Amniotic stem cell (primary cell): ENCODE measurements around the gene HSF2BP.
"Not testable (repeated sequence)": the region's sequence is repeated elsewhere in the genome, so short reads cannot be mapped to it uniquely, and the experiment has no call there.

ENCODE experiments used
- DNase-seq: peaks from one replicate; lab custom pipeline; 2025; lab: John Stamatoyannopoulos, UW

The HSF2BP gene

DNA sequence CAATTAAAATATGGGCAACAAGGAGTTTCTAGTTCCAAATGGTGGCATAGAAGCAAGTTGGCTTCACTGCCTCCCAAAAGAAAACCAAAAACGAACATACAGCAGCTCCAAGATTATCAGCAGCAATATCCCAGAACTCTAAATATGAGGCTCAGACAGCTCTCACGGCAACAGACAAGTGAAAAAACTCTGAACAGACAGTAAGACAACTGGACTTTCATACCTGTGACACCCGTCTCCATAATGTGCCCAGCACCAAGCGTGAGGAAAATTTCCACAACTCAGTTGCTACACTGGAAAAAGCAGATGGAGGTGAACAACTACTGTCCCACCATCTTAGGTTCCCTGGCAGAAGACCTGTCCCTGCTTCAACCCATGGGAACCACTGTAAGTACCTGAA, 39.9 kb downstream of the HSF2BP start:
- DNase-seq, result no peak

DNA sequence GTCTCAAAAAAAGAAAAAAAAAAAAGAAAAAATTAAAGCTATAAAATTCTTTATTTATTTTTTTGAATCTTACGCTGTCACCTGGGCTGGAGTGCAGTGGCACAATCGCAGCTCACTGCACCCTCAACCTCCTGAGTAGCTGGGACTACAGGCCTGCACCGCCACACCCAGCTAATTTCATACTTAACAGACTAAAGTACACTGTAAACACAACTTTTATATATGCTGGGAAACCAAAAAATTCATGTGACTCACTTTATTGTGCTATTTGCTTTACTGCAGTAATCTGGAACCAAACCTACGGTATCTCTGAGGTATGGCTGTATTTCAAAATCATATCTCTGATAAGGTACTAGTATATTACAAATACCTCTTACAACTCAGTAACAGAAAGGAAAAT, 40.3 kb downstream of the HSF2BP start:
- DNase-seq, result no peak

DNA sequence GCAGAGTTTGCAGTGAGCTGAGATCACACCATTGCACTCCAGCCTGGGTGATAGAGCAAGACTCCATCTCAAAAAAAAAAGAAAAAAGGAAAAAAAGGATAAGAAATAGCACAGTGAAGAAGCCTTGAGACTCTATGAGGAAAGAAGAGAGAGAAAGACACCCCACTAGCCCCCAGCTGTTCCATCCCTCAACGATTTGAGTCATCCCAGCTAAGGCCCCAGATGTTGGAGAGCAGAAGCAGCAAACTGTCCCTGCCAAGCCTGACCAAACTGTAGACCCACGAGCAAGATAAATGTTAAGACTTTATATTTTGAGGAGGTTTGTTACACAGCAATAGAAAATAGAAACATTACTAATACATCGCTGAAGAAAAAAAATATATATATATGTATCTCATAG, 42.4 kb downstream of the HSF2BP start:
- not testable (repeated sequence) for DNase-seq

DNA sequence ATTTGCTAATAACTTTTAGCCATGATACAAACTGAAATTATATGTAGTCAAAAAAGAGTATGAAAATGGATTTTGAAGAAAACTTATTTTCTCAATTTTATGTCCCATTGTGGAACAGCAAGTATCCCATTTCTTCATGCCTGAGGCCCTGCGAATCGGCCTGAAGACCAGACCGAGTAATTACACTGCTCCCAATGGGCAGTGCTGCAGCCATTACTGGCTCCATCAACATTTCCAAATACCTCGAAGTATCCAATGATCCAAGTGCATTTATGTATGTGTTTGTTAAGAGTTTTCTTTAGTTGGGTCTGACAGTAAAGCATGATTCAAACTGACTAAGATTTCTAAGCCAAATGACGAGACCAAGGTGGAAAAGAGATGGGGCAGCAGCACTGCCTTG, 44.4 kb downstream of the HSF2BP start:
- no peak for DNase-seq

DNA sequence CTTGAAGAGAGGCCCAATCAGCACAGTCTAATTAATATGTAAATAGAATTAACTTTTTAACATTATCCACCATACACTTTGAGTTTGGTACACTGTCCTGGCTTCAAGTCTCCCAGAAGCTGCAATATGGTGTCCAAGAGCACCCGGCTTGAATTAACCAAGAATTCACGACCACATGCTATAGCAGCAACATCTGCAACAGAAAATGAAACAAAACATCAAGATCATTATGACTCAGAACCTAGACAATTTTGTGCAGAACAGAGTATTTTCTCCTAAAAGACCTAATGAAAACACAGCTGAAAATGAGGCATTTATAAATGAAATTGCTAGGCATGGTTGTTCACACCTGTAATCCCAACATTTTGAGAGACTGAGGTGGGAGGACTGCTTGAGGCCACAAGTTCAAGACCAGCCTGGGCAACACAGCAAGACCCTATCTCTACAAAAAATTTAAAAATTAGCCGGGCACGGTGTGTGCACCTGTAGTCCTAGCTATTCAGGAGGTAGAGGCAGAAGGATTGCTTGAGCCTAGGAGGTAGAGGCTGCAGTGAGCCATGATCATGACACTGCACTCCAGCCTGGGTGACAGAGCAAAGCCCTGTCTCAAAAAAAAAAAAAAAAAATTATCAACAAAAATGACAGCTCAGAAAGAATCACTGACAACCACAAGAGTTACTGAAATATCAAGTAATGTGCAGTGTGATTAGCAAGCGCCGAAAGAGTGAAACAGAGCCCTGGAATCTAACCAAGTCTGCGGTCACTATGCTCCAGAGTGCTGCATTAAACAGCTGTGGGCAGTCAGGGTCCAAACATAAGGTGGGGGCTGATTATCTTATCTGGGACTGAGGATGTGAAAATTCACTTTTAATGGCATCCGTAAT, 45.3 kb downstream of the HSF2BP start:
- no peak for DNase-seq

DNA sequence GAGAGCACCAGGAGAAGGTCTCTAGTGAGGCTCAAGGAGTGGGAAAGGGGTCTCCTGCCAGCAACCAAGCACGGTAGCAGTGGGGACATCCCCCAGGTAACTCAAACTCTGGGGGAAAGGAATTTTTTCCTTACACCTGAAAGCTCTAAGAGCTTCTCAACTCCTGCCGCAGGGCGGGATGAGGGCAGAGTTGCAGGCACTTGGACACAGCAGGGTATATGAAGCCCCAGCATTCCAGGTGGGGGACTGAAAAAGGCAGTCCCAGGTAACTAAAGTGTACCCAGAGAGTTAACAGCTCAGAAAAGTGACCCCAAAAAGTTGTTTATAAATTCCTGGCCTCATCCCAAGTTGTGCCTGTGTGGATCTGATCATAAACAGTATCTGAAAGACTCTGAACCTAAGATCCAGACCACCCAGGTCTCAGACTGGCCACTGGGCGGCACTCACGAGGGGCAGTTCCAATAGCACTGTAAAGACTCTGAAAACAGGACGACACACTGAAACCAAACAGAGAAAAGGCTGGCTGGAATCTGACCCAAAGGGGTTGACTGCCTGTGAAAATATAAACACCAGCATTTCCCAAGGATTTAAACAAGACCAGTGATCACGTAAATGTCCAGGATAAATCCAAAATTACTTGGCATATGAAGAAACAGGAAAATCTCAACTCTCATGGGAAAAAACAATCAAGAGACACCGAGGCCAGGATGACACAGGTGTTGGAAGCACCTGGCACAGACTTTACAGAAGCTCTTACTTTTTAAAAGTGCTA, 47.5 kb downstream of the HSF2BP start:
- DNase-seq, result no peak

DNA sequence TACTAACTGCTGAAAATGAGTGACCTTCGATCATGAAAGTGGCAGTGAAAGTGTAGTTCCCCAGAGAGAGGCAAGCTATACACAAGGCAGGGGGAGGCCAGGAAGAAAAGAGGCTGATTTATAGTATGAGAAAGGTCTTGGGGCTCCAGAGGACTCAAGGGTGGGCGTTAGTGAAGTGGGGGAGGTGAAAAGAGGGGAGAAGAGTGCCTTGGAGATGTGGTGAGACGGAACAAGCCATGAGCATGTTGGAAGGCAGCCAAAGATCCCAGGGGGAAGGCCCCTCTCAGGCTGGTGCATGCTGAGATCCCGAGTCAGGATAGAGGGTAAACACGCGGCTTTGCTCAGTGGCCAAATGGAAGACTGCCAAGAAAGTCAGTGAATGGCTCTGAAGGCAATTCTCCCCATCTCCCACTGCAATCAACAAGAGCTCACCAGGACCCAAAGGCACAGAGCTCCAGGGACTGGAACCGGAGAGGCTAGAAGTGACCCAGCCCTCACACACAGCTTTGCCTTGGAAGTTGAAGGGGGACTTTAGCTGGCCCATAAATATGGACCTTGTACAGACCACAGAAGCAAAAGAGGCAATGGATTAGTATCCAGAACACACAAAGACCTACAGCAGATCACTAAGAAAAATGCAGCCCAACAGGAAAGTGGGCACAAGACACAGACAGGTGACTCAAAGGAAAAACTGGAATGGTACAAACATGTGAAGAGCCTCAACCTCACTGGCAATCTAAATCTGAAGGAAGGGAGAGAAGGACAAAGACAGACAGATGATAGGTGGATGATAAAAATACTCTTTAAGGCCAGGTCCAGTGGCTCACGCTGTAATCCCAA, 49.6 kb downstream of the HSF2BP start:
- no peak for DNase-seq

DNA sequence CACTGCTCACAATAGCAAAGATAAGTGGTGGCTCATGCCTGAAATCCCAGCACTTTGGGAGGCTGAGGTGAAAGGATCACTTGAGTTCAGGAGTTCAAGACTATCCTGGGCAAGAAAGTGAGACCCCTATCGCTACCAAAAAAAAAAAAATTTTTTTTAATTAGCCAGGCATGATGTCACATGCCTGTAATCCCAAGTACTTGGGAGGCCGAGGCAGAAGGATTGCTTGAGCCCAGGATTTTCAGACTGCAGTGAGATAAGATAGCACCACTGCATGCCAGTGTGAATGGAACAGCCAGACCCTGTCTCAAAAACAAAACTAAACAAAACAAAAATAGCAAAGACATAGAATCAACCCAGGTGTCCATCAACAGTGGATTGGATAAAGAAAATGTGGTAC, 50.6 kb downstream of the HSF2BP start:
- no peak for DNase-seq

DNA sequence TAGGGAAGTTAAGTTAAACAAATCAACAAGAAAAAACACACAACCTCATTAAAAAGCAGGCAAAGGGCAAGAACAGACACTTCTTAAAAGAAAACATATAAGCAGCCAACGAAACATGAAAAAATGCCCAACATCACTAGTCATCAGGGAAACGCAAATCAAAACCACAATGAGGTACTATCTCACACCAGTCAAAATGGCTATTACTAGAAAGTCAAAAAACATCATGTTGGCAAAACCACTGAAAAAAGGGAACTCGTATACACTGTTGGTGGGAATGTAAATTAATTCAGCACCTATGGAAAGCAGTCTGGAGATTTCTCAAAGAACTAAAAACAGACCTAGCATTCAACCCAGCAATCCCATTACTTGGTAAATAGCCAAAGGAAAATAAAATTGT, 51.1 kb downstream of the HSF2BP start:
- no peak for DNase-seq

DNA sequence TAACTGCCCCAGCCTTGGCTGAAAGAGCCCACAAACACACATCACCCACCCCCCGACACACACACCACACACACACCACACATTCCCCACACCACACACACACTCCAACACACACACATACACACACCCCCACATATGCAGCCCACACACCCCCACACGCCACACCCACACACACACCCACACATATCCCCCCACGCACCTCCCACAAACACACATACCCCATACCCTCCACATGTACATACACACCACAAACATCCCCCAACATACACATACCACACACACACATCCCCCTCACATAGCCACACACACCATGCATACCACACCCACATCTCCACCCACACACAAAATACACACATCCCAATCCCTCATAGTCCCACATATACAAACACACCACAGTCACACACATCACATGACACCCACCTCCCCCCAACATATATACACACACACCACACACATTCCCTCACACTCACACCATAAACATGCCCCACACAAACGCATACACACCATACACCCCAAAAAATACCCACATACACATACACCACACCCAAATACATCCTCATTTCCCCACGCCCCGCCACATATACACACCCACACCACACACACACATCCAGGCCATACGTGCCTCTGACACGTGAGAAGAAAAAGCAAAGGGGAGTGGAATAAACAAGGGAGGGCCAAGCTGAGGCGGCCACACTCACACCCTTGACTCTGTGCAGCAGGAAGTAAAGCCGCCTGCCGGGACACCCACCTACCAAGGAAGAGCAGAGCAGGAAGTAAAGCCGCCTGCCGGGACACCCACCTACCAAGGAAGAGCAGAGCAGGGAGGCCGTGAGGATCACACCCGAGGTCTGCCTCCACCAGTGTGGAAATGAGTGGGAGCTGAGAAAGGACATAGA, 53.7 kb downstream of the HSF2BP start:
- DNase-seq, result no peak

DNA sequence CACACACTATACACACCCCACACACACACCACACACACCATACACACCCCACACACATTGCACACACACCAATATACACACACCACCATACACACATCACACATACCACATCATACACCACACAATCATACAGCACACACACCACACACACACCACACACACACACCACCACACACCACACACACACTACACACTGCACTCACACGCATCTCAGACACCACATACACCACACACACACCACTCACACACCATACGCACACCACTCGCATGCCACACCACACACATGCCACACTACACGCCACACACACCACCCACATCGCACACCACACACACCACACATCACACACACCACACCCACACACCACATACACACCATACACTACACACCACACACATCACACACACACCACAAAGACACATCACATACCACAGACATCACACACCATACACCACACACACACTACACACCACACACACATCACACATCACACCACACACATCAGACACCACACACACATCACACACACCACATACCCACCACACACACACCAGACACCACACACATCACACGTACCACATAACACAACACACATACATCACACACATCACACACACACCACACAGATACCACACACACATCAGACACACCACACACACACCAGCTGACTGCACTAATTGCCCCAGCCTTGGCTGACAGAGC, 54.6 kb downstream of the HSF2BP start:
- no peak for DNase-seq

DNA sequence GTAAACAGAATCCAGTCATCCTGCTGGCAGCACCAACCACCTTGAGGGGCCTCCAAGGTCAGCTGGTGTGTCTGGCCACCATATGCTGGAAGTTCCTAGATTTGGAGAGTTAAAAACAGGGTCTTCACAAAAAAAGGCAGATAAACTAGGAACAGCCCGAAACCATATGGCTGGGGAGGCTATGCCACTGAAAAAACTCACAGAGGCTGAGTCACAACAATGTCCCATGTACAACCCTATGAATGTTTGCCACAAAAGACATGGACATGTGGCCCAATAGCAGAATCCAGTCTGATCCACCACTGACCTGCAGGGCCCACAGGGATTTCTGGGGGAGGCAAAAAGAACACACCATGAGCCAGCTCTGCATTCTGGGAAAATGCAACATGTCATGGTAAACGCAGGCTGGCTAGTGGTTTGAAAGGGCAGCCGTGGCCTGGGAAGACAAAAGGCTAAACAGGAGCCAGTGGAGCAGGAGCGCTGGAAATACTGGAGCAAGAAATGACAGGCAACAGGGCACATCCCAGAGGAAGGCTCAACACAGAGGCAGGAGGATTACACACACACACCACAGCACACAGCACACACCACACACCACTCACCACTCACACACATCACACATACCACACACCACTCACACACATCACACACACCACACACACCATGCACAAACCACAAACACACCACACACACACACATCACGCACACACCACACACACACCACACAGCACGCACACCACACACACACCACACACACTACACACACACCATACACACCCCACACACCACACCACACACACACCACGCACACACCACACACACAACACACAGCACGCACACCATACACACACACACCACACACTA, 55.4 kb downstream of the HSF2BP start:
- DNase-seq, result no peak

DNA sequence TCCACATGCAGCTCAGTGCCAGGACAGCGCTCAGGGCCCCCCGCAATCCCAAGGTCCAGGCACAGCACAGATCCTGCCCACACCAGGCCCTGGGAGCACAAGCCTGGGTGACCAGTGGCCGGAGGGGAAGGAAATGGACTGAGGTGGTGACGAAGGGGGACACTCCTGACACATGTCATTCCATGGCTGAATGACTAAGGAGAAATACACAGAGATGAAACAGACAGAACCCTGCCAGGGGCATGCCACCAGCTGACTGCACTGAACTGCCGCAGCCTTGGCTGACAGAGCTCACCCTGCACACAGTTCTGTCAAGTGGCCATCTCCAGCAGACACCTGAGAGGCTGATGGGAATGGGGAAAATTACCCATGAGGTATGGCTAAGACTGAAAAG, 56.1 kb downstream of the HSF2BP start:
- no peak for DNase-seq

DNA sequence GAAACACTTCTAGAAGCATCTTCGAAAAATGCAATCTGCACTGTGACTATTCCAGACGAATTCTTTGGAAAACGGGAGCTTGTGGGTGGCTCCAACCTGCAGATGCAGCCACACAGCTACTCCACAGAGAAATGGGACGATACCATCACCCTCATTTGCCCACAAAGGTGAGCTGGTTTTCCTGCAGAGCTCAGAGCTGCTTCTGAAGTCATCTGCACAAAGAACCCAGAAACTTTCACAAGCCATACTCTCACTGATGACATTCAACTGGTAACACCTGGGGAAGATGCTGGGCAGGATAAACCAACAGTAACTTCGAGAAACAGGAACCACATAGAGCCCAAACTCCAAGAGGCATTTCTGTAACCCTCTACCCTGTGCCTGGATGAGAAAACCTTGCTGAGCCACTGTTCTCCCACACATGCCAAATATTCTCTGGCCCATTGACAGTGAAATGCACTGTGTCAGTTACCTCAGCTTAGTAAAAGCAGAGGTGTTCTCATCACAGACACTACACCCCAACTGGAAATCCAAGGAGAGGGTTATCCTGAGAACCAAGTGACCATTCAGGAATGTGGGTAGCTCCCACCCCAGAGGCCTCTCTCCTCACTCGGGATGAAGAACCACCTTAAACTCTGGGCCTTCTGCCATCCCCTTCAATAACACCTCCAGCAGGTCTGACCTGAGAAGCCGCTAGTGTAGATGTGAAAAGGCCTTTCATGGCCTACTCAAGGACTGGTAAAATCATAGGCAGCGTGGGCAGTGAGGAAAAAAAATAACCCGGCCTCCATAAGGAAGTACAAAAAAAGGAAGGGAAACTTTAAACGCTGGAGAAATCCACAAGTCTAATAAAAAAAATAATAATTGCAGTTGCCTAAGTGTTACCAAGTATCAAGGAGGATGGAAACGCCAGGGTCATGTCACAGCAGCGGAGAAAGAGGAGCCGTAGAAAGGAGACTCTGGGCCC, 56.7 kb downstream of the HSF2BP start:
- DNase-seq, result no peak

DNA sequence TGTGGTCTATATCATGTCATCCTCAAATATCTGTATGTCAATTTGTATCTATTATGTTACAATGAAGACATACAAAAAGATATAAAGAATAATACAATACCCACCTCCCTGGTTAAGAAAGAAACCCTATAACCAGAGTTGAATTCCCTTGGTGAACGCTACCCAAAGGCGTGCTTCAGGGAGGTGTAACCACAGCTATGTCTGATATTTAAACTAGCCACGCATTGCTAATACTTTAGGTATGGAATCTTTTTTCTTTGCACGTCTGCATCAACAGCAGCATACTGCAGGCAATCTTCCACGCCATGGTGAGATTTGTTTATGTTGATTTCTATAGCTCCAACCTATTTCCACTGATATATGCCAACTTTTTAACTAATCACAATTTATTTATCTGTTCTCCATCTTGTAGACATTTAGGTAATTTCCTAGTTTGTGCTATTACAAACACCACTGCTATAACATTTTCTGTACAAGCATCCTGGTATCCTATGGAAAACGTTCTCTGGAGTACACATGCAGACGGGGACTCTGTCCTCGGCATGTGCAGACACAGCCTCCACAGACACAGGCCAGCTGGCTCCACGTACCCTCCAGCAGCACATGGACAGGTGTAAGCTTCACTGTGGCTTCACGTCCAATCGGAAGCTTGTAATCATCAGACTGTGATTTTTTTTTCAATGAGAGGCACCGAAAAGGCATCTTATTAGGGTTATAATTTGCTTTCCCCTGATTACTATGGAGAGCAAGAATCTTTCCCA, 58.5 kb downstream of the HSF2BP start:
- DNase-seq, result peak; percentile 81

DNA sequence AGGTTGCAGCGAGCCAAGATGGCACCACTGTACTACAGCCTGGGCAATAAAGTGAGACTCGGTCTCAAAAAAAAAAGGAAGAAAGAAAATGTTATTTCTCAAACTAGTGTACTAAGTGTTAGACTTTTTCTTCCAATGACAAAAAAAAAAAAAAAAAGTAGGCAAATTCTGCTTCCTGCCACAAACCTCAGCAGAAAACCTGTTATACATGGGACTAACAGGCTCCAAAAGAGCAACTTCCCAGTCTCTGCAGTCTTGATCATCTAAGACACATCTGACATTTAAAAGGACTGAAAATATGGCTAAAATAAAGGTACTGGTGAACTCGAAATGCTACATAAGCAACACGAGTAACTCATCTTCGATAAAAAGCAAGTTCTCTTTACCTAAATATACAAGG, 59.6 kb downstream of the HSF2BP start:
- no peak for DNase-seq

DNA sequence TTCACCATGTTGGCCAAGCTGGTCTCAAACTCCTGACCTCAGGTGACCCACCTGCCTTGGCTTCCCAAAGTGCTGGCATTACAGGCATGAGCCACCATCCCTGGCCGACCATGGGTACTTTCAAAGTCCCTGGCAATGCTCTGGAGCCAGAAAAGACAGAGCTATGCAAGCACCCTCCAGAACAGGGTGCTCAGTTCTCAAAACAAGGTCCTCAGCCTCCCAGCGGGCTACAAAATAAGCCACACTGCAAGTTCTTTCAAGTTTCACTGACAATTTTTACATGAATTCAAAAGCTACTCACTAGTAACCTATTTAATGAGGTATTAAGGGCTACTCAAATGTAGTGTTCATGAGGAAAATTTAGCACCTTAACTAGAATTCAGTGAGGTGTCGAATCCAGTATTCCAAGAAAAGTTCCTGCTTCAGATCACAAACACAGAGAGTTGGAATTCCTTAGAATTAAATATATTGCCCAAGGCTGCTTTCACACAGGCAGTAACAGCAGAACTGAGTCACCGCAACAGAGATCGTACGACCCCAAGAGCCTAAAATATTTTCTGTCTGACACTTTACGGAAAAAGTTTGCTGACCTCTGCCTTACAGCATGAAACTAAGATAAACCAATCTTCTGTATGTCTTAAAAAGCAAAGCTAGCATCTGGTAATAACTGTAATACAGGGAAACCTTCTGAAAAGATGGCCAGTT, 60.7 kb downstream of the HSF2BP start:
- DNase-seq, result peak; percentile 59
